ENCODE data around the gene EXOC6B. TPM values are rescaled to one million over a fixed set of nuclear protein-coding genes. Genes with fewer than 3 reads are reported as not detected.
"Not testable (repeated sequence)": the region's sequence is repeated elsewhere in the genome, so short reads cannot be mapped to it uniquely, and the experiment has no call there.

The EXOC6B gene
- polyA plus RNA-seq, 1 donor, result 11.5 TPM

- no peak overlapping the region for H3K27ac ChIP-seq (ENCODE audit: low read length)
- no peak for DNase-seq
- H3K27me3 ChIP-seq (ENCODE audit: control insufficient read depth, insufficient read depth, low read length), result no peaks in the 10 kb centered on the region
- H3K4me1 ChIP-seq (ENCODE audit: control insufficient read depth, insufficient read depth, low read length), result no peaks in the 10 kb centered on the region
- no peaks in the 10 kb centered on the region for H3K36me3 ChIP-seq (ENCODE audit: control insufficient read depth, insufficient read depth, low read length)
- H3K4me3 ChIP-seq (ENCODE audit: low read length), result no peak overlapping the region
- H3K9me3 ChIP-seq (ENCODE audit: control insufficient read depth, low read depth, low read length), result peaks cover 2% of the 10 kb centered on the region
Measured at GRCh38 chr2:72623481-72623880, 202.4 kb downstream of the EXOC6B start.

GRCh38 chr2:72619626-72620025 lies 206.2 kb downstream of the EXOC6B start:
- Histone ChIP-seq H3K9me3 (ENCODE audit: control insufficient read depth, low read depth, low read length) (peaks cover 2% of the 10 kb centered on the region), H3K36me3 (ENCODE audit: control insufficient read depth, insufficient read depth, low read length) (no peaks in the 10 kb centered on the region), H3K4me3 (ENCODE audit: low read length) (no peak overlapping the region), H3K27ac (ENCODE audit: low read length) (no peak overlapping the region), H3K4me1 (ENCODE audit: control insufficient read depth, insufficient read depth, low read length) (no peaks in the 10 kb centered on the region), H3K27me3 (ENCODE audit: control insufficient read depth, insufficient read depth, low read length) (no peaks in the 10 kb centered on the region)
- peak in 1 of 2 donors; percentile 9 for DNase-seq
- WGBS (ENCODE audit: insufficient coverage, low lambda C conversion rate), result no CpG with 5 or more reads among the region's 3 CpGs

- Histone ChIP-seq H3K4me3 (ENCODE audit: low read length) (no peak overlapping the region), H3K27me3 (ENCODE audit: control insufficient read depth, insufficient read depth, low read length) (no peaks in the 10 kb centered on the region), H3K4me1 (ENCODE audit: control insufficient read depth, insufficient read depth, low read length) (no peaks in the 10 kb centered on the region), H3K36me3 (ENCODE audit: control insufficient read depth, insufficient read depth, low read length) (no peaks in the 10 kb centered on the region), H3K9me3 (ENCODE audit: control insufficient read depth, low read depth, low read length) (peaks cover 4% of the 10 kb centered on the region), H3K27ac (ENCODE audit: low read length) (no peak overlapping the region)
- no peak for DNase-seq
- WGBS (ENCODE audit: insufficient coverage, low lambda C conversion rate), result 90% methylated on average over 2 of the region's 3 CpGs
Measured at GRCh38 chr2:72613931-72614330, 211.9 kb downstream of the EXOC6B start.

- peaks cover 3% of the 10 kb centered on the region for H3K9me3 ChIP-seq (ENCODE audit: control insufficient read depth, low read depth, low read length)
- no peaks in the 10 kb centered on the region for H3K36me3 ChIP-seq (ENCODE audit: control insufficient read depth, insufficient read depth, low read length)
- no peaks in the 10 kb centered on the region for H3K27me3 ChIP-seq (ENCODE audit: control insufficient read depth, insufficient read depth, low read length)
- H3K4me3 ChIP-seq (ENCODE audit: low read length), result no peak overlapping the region
- no peak for DNase-seq
- 84% methylated on average over 2 of the region's 4 CpGs for whole genome bisulfite sequencing (ENCODE audit: insufficient coverage, low lambda C conversion rate)
- H3K4me1 ChIP-seq (ENCODE audit: control insufficient read depth, insufficient read depth, low read length), result no peaks in the 10 kb centered on the region
- H3K27ac ChIP-seq (ENCODE audit: low read length), result no peak overlapping the region
Measured at GRCh38 chr2:72612614-72613160, 213.1 kb downstream of the EXOC6B start.

GRCh38 chr2:72607189-72607588 lies 218.6 kb downstream of the EXOC6B start:
- DNase-seq, result no peak
- H3K27me3 ChIP-seq (ENCODE audit: control insufficient read depth, insufficient read depth, low read length), result no peaks in the 10 kb centered on the region
- H3K4me1 ChIP-seq (ENCODE audit: control insufficient read depth, insufficient read depth, low read length), result no peaks in the 10 kb centered on the region
- H3K9me3 ChIP-seq (ENCODE audit: control insufficient read depth, low read depth, low read length), result peaks cover 3% of the 10 kb centered on the region
- WGBS (ENCODE audit: insufficient coverage, low lambda C conversion rate), result 86% methylated on average over 1 of the region's 2 CpGs
- no peaks in the 10 kb centered on the region for H3K36me3 ChIP-seq (ENCODE audit: control insufficient read depth, insufficient read depth, low read length)
- H3K4me3 ChIP-seq (ENCODE audit: low read length), result no peak overlapping the region
- no peak overlapping the region for H3K27ac ChIP-seq (ENCODE audit: low read length)

- 67% methylated on average over 2 of the region's 3 CpGs for WGBS (ENCODE audit: insufficient coverage, low lambda C conversion rate)
- no peaks in the 10 kb centered on the region for H3K4me1 ChIP-seq (ENCODE audit: control insufficient read depth, insufficient read depth, low read length)
- no peak overlapping the region for H3K27ac ChIP-seq (ENCODE audit: low read length)
- no peak for DNase-seq
- no peaks in the 10 kb centered on the region for H3K27me3 ChIP-seq (ENCODE audit: control insufficient read depth, insufficient read depth, low read length)
- no peak overlapping the region for H3K4me3 ChIP-seq (ENCODE audit: low read length)
- no peaks in the 10 kb centered on the region for H3K36me3 ChIP-seq (ENCODE audit: control insufficient read depth, insufficient read depth, low read length)
- H3K9me3 ChIP-seq (ENCODE audit: control insufficient read depth, low read depth, low read length), result peaks cover 3% of the 10 kb centered on the region
Measured at GRCh38 chr2:72605836-72606442, 219.9 kb downstream of the EXOC6B start.

GRCh38 chr2:72604468-72604867 lies 221.4 kb downstream of the EXOC6B start:
- Histone ChIP-seq H3K27me3 (ENCODE audit: control insufficient read depth, insufficient read depth, low read length) (no peaks in the 10 kb centered on the region), H3K36me3 (ENCODE audit: control insufficient read depth, insufficient read depth, low read length) (no peaks in the 10 kb centered on the region), H3K9me3 (ENCODE audit: control insufficient read depth, low read depth, low read length) (no peaks in the 10 kb centered on the region), H3K4me1 (ENCODE audit: control insufficient read depth, insufficient read depth, low read length) (no peaks in the 10 kb centered on the region), H3K4me3 (ENCODE audit: low read length) (no peak overlapping the region), H3K27ac (ENCODE audit: low read length) (no peak overlapping the region)
- DNase-seq, result no peak

GRCh38 chr2:72603481-72603880 lies 222.4 kb downstream of the EXOC6B start:
- Histone ChIP-seq H3K27me3 (ENCODE audit: control insufficient read depth, insufficient read depth, low read length) (no peaks in the 10 kb centered on the region), H3K36me3 (ENCODE audit: control insufficient read depth, insufficient read depth, low read length) (no peaks in the 10 kb centered on the region), H3K27ac (ENCODE audit: low read length) (no peak overlapping the region), H3K4me1 (ENCODE audit: control insufficient read depth, insufficient read depth, low read length) (no peaks in the 10 kb centered on the region), H3K4me3 (ENCODE audit: low read length) (no peak overlapping the region), H3K9me3 (ENCODE audit: control insufficient read depth, low read depth, low read length) (no peaks in the 10 kb centered on the region)
- no peak for DNase-seq
- no CpG with 5 or more reads among the region's 2 CpGs for WGBS (ENCODE audit: insufficient coverage, low lambda C conversion rate)

- H3K4me1 ChIP-seq (ENCODE audit: control insufficient read depth, insufficient read depth, low read length), result no peaks in the 10 kb centered on the region
- no peaks in the 10 kb centered on the region for H3K36me3 ChIP-seq (ENCODE audit: control insufficient read depth, insufficient read depth, low read length)
- H3K9me3 ChIP-seq (ENCODE audit: control insufficient read depth, low read depth, low read length), result no peaks in the 10 kb centered on the region
- WGBS (ENCODE audit: insufficient coverage, low lambda C conversion rate), result no CpG with 5 or more reads among the region's 3 CpGs
- no peak overlapping the region for H3K4me3 ChIP-seq (ENCODE audit: low read length)
- H3K27ac ChIP-seq (ENCODE audit: low read length), result no peak overlapping the region
- no peaks in the 10 kb centered on the region for H3K27me3 ChIP-seq (ENCODE audit: control insufficient read depth, insufficient read depth, low read length)
- DNase-seq, result no peak
Measured at GRCh38 chr2:72602711-72603110, 223.1 kb downstream of the EXOC6B start.

GRCh38 chr2:72602095-72602494 lies 223.7 kb downstream of the EXOC6B start:
- DNase-seq, result no peak
- no CpG with 5 or more reads among the region's 1 CpG for WGBS (ENCODE audit: insufficient coverage, low lambda C conversion rate)
- no peaks in the 10 kb centered on the region for H3K9me3 ChIP-seq (ENCODE audit: control insufficient read depth, low read depth, low read length)
- no peak overlapping the region for H3K4me3 ChIP-seq (ENCODE audit: low read length)
- no peaks in the 10 kb centered on the region for H3K36me3 ChIP-seq (ENCODE audit: control insufficient read depth, insufficient read depth, low read length)
- H3K4me1 ChIP-seq (ENCODE audit: control insufficient read depth, insufficient read depth, low read length), result no peaks in the 10 kb centered on the region
- no peaks in the 10 kb centered on the region for H3K27me3 ChIP-seq (ENCODE audit: control insufficient read depth, insufficient read depth, low read length)
- H3K27ac ChIP-seq (ENCODE audit: low read length), result no peak overlapping the region

GRCh38 chr2:72583836-72584235 lies 242.0 kb downstream of the EXOC6B start:
- not testable (repeated sequence) for H3K27me3 ChIP-seq (ENCODE audit: control insufficient read depth, insufficient read depth, low read length); H3K9me3 ChIP-seq (ENCODE audit: control insufficient read depth, low read depth, low read length); DNase-seq; H3K4me3 ChIP-seq (ENCODE audit: low read length); H3K4me1 ChIP-seq (ENCODE audit: control insufficient read depth, insufficient read depth, low read length); H3K36me3 ChIP-seq (ENCODE audit: control insufficient read depth, insufficient read depth, low read length); H3K27ac ChIP-seq (ENCODE audit: low read length)
- no CpG with 5 or more reads among the region's 4 CpGs for WGBS (ENCODE audit: insufficient coverage, low lambda C conversion rate)

Measured in large intestine (tissue), 3 donors.